ENCODE data around the gene ELOVL2. TPM values are rescaled to one million over a fixed set of nuclear protein-coding genes. Genes with fewer than 3 reads are reported as not detected.

Gene ELOVL2
- total and polyA plus RNA-seq, 12 donors, result 0.73 to 3.5 (median 1.2) TPM

DNA sequence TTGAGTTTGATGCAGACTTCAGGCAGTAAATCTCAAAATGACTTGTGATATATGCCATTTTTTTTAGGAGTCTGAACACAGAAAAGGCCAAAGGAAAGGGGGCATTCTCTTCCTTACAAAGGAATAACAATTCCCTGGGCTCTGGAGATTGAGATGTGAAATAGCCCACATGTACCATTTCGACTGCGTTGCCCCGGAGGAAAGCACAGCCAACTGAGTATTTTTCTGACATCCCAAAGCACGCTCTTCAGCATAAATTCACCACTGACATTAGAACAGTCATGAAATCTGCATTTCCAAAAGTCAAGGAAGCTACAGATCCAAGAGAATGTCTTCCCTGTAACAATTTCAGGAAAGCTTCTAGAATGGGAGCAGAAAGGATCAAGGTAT, 7.8 kb downstream of the ELOVL2 start:
- Histone ChIP-seq H3K4me3 (no peak overlapping the region), H3K27me3 (peaks cover 0 to 64% (median 35%) of the 10 kb centered on the region in 7 donors), H3K36me3 (no peaks in the 10 kb centered on the region), H3K9me3 (no peaks in the 10 kb centered on the region), H3K4me1 (no peaks in the 10 kb centered on the region), H3K27ac (no peak overlapping the region)
- WGBS, 2 donors, result 82 to 87% methylated on average over 4 of the region's 4 CpGs
- intact Hi-C loops (cut with DNase I), result no loop called here
- no peak for ATAC-seq
- no peak for DNase-seq
- TF ChIP-seq, protein P1, sequence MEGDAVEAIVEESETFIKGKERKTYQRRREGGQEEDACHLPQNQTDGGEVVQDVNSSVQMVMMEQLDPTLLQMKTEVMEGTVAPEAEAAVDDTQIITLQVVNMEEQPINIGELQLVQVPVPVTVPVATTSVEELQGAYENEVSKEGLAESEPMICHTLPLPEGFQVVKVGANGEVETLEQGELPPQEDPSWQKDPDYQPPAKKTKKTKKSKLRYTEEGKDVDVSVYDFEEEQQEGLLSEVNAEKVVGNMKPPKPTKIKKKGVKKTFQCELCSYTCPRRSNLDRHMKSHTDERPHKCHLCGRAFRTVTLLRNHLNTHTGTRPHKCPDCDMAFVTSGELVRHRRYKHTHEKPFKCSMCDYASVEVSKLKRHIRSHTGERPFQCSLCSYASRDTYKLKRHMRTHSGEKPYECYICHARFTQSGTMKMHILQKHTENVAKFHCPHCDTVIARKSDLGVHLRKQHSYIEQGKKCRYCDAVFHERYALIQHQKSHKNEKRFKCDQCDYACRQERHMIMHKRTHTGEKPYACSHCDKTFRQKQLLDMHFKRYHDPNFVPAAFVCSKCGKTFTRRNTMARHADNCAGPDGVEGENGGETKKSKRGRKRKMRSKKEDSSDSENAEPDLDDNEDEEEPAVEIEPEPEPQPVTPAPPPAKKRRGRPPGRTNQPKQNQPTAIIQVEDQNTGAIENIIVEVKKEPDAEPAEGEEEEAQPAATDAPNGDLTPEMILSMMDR (IDR thresholded peaks at IDR 0.05), result no peak

DNA sequence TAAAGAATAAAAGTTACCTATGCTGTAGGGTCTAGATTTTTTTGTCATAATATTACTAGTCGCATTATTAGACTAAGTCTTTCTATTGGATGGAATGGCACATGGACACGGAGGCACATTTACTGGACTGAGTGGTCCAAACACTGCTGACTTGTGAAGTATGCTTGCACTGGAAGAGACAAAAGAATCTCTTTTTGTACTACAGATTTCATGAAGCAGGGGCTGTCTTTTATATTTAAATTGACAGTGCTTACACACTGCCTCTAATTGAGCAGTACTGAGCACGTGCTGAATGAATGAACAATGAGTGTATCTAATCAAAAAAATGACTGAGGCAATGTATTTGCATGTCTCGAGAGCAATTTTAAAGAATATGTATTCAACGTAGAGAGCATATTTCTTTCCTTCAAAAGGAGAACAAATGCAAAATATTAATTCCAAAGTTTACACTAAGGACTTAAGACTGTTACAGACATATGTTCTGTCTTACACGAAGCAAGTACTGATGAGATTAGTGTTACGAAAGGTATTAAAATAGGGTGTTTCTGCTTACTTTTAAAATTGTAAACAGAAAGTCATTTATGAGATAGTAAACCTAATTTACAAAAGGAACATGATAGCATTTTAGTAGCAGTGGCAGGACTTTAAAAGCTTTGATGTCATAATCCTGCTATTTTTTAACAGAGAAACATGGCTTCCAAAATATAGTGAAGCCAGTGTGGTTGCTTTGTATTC, 8.3 kb downstream of the ELOVL2 start:
- Histone ChIP-seq H3K27ac (no peak overlapping the region), H3K9me3 (no peaks in the 10 kb centered on the region), H3K4me3 (no peak overlapping the region), H3K36me3 (no peaks in the 10 kb centered on the region), H3K27me3 (peaks cover 0 to 58% (median 30%) of the 10 kb centered on the region in 7 donors), H3K4me1 (no peaks in the 10 kb centered on the region)
- no peak for DNase-seq
- intact Hi-C loops (cut with DNase I), result no loop called here
- ATAC-seq, result no peak
- 85 to 87% methylated on average over 7 of the region's 7 CpGs for WGBS, 2 donors
- TF ChIP-seq, protein P1 (IDR thresholded peaks at IDR 0.05), result no peak

DNA sequence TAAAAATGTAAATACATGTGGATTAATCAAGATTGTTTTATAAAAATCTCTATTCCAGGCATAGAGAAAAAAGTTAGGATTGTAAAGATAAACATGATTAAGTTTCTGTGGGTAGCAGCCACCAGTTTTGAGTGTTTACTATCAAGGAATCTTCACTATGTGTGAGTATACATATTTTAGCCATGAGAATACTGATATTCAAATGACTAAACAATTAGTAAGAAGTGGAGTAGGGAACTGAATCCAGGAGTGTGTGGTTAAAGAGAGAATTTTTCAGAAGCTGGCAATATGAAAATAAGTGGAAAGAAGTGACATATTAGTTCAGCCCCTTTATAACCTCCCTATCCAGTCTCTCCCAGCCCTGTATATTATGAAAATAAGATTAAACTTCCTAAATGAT, 10.3 kb downstream of the ELOVL2 start:
- Histone ChIP-seq H3K36me3 (no peaks in the 10 kb centered on the region), H3K27me3 (peaks cover 0 to 38% (median 17%) of the 10 kb centered on the region in 7 donors), H3K4me1 (no peaks in the 10 kb centered on the region), H3K27ac (no peak overlapping the region), H3K4me3 (no peak overlapping the region), H3K9me3 (no peaks in the 10 kb centered on the region)
- ATAC-seq (no peak), DNase-seq (no peak)
- intact Hi-C loops (cut with DNase I), result no loop called here
- TF ChIP-seq, protein P1 (IDR thresholded peaks at IDR 0.05), result no peak

DNA sequence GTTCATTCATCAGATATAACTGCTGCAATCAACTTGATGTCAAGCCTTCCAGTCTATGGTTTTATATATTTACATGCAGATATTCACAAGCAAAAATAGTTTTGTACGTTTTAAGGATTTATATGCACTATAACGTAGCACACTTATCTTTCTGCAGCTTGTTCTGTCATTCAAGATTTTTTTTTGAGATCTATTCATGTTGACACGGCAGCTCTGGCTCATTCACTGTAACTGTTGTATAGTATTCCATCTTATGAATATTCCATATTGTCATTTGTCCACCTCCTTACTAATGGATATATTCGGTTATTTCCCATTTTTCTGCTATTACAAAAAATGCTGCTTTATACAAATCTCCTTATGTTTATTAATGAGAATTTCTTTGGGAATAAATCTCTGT, 13.2 kb downstream of the ELOVL2 start:
- intact Hi-C loops (cut with DNase I), result loop anchor here in 1 of 10 donors (2.0 kb wide), 1 partner anchor 32 kb away; no protein-coding TSS in a partner anchor
- Histone ChIP-seq H3K36me3 (no peaks in the 10 kb centered on the region), H3K27me3 (peaks cover 0 to 21% (median 10%) of the 10 kb centered on the region in 7 donors), H3K4me1 (peaks cover 0 to 7% (median 4%) of the 10 kb centered on the region in 9 donors), H3K4me3 (no peak overlapping the region), H3K27ac (no peak overlapping the region), H3K9me3 (no peaks in the 10 kb centered on the region)
- WGBS, 2 donors, result 82 to 89% methylated on average over 4 of the region's 4 CpGs
- TF ChIP-seq, protein P1 (IDR thresholded peaks at IDR 0.05), result no peak
- ATAC-seq, result no peak
- no peak for DNase-seq
